K562 (cell line): ENCODE measurements around the gene HMX2. TPM values are rescaled to one million over a fixed set of nuclear protein-coding genes. Genes with fewer than 3 reads are reported as not detected.
A peak's percentile ranks its signal among the peaks of the same experiment; 100 is the strongest.

ENCODE experiments used
- ASH1L ChIP-seq: fragments of 450-650 bp; IDR thresholded peaks from 2 replicates; pipeline ENCODE4 v1.6.1; 2018; ENCODE audit warnings: borderline replicate concordance, mild to moderate bottlenecking, low read depth; ENCODE audit not compliant: partially characterized antibody
- ATF1 ChIP-seq, 2 experiments: fragments of 450-650 bp in 1 of 2; IDR thresholded peaks; 2 replicates each; pipeline ENCODE4 v1.6.1; 2016; ENCODE audit warnings: missing compliant biosample characterization in 1 of 2, missing genetic modification characterization in 1 of 2
- BHLHE40 ChIP-seq: IDR thresholded peaks from 2 replicates; pipeline ENCODE4 v1.6.1; 2011; ENCODE audit warnings: low read length, improper control_type of control experiment
- BRD4 ChIP-seq: fragments of 200-600 bp; sonication (generic); IDR thresholded peaks from 2 replicates; pipeline ENCODE4 v1.6.1; 2017; ENCODE audit warnings: inconsistent platforms
- CBX3 ChIP-seq, 2 experiments: IDR thresholded peaks; 1 replicate in 1 of 2; 2 replicates in 1 of 2; pipeline ENCODE4 v1.6.1; 2012; ENCODE audit warnings: inconsistent platforms in 2 of 2, low read length in 2 of 2, borderline replicate concordance in 1 of 2, control low read depth in 1 of 2
- CXXC5 ChIP-seq: fragments of 250-450 bp; sonication (Bioruptor Pico); IDR thresholded peaks from 2 replicates; pipeline ENCODE4 v1.8.0; 2022; ENCODE audit warnings: inconsistent platforms, mild to moderate bottlenecking, moderate library complexity
- ETV1 ChIP-seq: fragments of 450-650 bp; conservative IDR thresholded peaks from 2 replicates; pipeline ENCODE4 v1.6.1; 2016; ENCODE audit warnings: missing genetic modification characterization, control low read depth, low read depth, missing compliant biosample characterization
- FOSL1 ChIP-seq: fragments of 200-800 bp; sonication (Bioruptor generic); conservative IDR thresholded peaks from 2 replicates; pipeline ENCODE4 v1.6.1; 2016; ENCODE audit warnings: missing genetic modification characterization, missing compliant biosample characterization
- KLF1 ChIP-seq: fragments of 450-650 bp; IDR thresholded peaks from 2 replicates; pipeline ENCODE4 v1.6.1; 2016; ENCODE audit warnings: missing genetic modification characterization, missing compliant biosample characterization
- MCM2 ChIP-seq: fragments of 450-650 bp; IDR thresholded peaks from 2 replicates; pipeline ENCODE4 v1.6.1; 2017; ENCODE audit warnings: low read depth, mild to moderate bottlenecking
- MCM5 ChIP-seq: fragments of 450-650 bp; IDR thresholded peaks from 2 replicates; pipeline ENCODE4 v1.6.1; 2016; ENCODE audit warnings: low read depth
- MYNN ChIP-seq, 2 experiments: sonication (generic); formaldehyde crosslinking in 1 of 2; IDR thresholded peaks; 2 replicates each; pipeline versions ENCODE4 v1.5.0 to v1.6.1; 2016 to 2020; ENCODE audit warnings: antibody characterized with exemption in 1 of 2, missing genetic modification reagents in 1 of 2
- NELFE ChIP-seq: IDR thresholded peaks from 2 replicates; pipeline ENCODE4 v1.6.1; 2011; ENCODE audit warnings: mild to moderate bottlenecking; ENCODE audit not compliant: insufficient read depth, insufficient read length
- NFE2 ChIP-seq: IDR thresholded peaks from 2 replicates; pipeline ENCODE4 v1.6.1; 2014; ENCODE audit warnings: antibody characterized with exemption, low read depth
- SMAD2 ChIP-seq: fragments of 150-350 bp; IDR thresholded peaks from 2 replicates; pipeline ENCODE4 v1.6.1; 2014; ENCODE audit warnings: low read depth, mild to moderate bottlenecking, low read length
- SNIP1 ChIP-seq: fragments of 450-650 bp; IDR thresholded peaks from 2 replicates; pipeline ENCODE4 v1.7.1; 2017; ENCODE audit warnings: low read depth, mild to moderate bottlenecking
- SRSF9 ChIP-seq: fragments of 200-400 bp; formaldehyde crosslinking; IDR thresholded peaks from 2 replicates; pipeline ENCODE4 v1.6.1; 2017; ENCODE audit warnings: low read depth, low read length, borderline replicate concordance
- TAL1 ChIP-seq: fragments of 450-650 bp; IDR thresholded peaks from 2 replicates; pipeline ENCODE4 v1.6.1; 2016; ENCODE audit warnings: mild to moderate bottlenecking
- XRCC5 ChIP-seq: fragments of 200-400 bp; formaldehyde crosslinking; IDR thresholded peaks from 2 replicates; pipeline ENCODE4 v1.6.1; 2017; ENCODE audit warnings: low read depth, mild to moderate bottlenecking, low read length
- ZNF583 ChIP-seq: fragments of 250-450 bp; sonication (Bioruptor Pico); IDR thresholded peaks from 2 replicates; pipeline ENCODE4 v1.4.0; 2020
- ZNF589 ChIP-seq: fragments of 200-800 bp; sonication (Bioruptor generic); IDR thresholded peaks from 2 replicates; pipeline ENCODE4 v1.6.1; 2016; ENCODE audit warnings: low read depth, missing genetic modification characterization, missing compliant biosample characterization
- polyA plus RNA-seq, 8 experiments: library from polyadenylated mRNA; depleted of rRNA in 4 of 8; stranded (reverse) in 5 of 8; unstranded in 3 of 8; fragments of >200 nt; fragmentation: Nextera tagmentation in 2 of 8; fragmentation: Illumina TruSeq in 1 of 8; extraction: Ambion mirVana in 2 of 8; extraction: Trizol in 1 of 8; gene quantifications; 2 replicates each; pipeline versions ENCODE4 v1.2.1 to v1.2.3, GENCODE V29; 2011 to 2014; ENCODE audit warnings: inconsistent platforms in 1 of 8, missing spikeins in 1 of 8
- total RNA-seq, 7 experiments: library from RNA; depleted of rRNA in 6 of 7; stranded (reverse); fragments of >200 nt in 6 of 7; fragmentation: Illumina TruSeq in 2 of 7; extraction: Trizol in 2 of 7; gene quantifications; 2 replicates each; pipeline versions ENCODE4 v1.2.1 to v1.2.3, GENCODE V29; 2011 to 2021; ENCODE audit warnings: low replicate concordance in 1 of 7
- TF ChIP-seq, protein P1 (sequence below), 2 experiments: IDR thresholded peaks; 2 replicates each; pipeline ENCODE4 v1.6.1; 2012; ENCODE audit warnings: improper control_type of control experiment in 2 of 2, low read depth in 2 of 2, low read length in 2 of 2, borderline replicate concordance in 1 of 2
- TF ChIP-seq, protein P2 (sequence below): fragments of 250-450 bp; sonication (Bioruptor Pico); IDR thresholded peaks from 2 replicates; pipeline ENCODE4 v1.8.0; 2021; ENCODE audit warnings: borderline replicate concordance, mild to moderate bottlenecking, moderate library complexity; ENCODE audit not compliant: poor library complexity, severe bottlenecking
- TF ChIP-seq, protein P3 (sequence below): IDR thresholded peaks from 3 replicates; pipeline ENCODE4 v1.6.1; 2011; ENCODE audit warnings: borderline replicate concordance, mild to moderate bottlenecking; ENCODE audit not compliant: insufficient read length, insufficient read depth

HMX2 gene
- total and polyA plus RNA-seq, 9 of the 15 experiments (the other 6 are each of a cell fraction or from before 2014, with no cell fraction given), result 0.07 to 0.58 (median 0.09) TPM; not detected in 2

DNA sequence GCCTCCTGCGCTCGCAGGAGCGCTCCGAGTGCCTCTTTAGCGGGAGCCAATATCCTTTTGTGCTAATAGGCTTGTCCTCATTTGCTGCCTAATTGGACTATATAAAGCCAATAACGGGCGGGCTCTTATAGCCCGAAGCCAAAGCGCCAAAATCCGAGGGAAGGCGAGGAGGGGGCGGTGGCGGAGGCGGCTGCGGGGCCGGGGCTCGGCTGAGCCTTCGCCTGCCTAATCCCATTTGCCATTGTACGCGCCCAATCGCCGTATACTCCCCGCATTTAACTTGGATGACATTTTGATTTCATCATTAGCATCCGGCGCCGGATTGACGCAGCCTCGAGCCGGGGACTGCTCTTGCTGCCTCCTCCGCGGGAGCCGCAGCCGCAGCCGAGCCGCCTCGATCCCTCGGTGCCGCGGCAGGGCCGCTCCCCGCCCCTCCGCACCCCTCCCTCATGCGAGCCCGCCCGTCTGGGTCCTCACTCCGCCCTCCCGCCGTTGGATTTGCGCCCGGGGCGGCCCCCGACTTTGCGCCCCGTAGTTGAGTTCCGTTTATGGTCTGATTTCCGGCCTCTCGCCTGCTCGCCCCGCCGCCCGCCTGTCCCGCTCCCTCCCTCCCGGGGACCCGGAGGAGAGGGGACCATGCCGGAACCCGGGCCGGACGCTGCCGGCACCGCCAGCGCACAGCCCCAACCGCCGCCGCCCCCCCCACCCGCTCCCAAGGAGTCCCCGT lies 12.4 kb upstream of the HMX2 start, which contains the start of gene HMX3 (continued):
- TF ChIP-seq, protein P1, sequence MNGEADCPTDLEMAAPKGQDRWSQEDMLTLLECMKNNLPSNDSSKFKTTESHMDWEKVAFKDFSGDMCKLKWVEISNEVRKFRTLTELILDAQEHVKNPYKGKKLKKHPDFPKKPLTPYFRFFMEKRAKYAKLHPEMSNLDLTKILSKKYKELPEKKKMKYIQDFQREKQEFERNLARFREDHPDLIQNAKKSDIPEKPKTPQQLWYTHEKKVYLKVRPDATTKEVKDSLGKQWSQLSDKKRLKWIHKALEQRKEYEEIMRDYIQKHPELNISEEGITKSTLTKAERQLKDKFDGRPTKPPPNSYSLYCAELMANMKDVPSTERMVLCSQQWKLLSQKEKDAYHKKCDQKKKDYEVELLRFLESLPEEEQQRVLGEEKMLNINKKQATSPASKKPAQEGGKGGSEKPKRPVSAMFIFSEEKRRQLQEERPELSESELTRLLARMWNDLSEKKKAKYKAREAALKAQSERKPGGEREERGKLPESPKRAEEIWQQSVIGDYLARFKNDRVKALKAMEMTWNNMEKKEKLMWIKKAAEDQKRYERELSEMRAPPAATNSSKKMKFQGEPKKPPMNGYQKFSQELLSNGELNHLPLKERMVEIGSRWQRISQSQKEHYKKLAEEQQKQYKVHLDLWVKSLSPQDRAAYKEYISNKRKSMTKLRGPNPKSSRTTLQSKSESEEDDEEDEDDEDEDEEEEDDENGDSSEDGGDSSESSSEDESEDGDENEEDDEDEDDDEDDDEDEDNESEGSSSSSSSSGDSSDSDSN (IDR thresholded peaks at IDR 0.05; ENCODE audit: borderline replicate concordance in 1 of 2, low read depth in 2 of 2, low read length in 2 of 2), result peak in 1 of 2 experiments; percentile 76; a peak in 1 of 4 replicates
- TF ChIP-seq ZNF583 (CRISPR knock-in tag), result no peak
- no peak for TF ChIP-seq ATF1 (CRISPR knock-in tag; IDR thresholded peaks at IDR 0.05)
- TF ChIP-seq ATF1 (tag; IDR thresholded peaks at IDR 0.05), result no peak; the same call in 1 of the 2 replicates
- 0 out of 2 replicates have a peak, but pooled peaks have one; percentile 53 for TF ChIP-seq BRD4
- peak; percentile 28 for TF ChIP-seq CXXC5 (CRISPR knock-in tag)
- TF ChIP-seq NELFE, result no peak
- TF ChIP-seq FOSL1 (tag), result no peak
- TF ChIP-seq MYNN (IDR thresholded peaks at IDR 0.05), result no peak
- TF ChIP-seq MYNN (CRISPR knock-in tag; IDR thresholded peaks at IDR 0.05), result no peak
- TF ChIP-seq NFE2, result no peak
- TF ChIP-seq TAL1, result no peak
- TF ChIP-seq SMAD2, result no peak
- TF ChIP-seq CBX3 (IDR thresholded peaks at IDR 0.05; ENCODE audit: borderline replicate concordance in 1 of 2, low read length in 2 of 2), result no peak
- no peak for TF ChIP-seq BHLHE40
- no peak for TF ChIP-seq ASH1L
- no peak for TF ChIP-seq SRSF9
- TF ChIP-seq SNIP1, result no peak
- TF ChIP-seq MCM2, result no peak
- TF ChIP-seq XRCC5, result no peak
- TF ChIP-seq KLF1 (tag), result no peak
- TF ChIP-seq, protein P2, sequence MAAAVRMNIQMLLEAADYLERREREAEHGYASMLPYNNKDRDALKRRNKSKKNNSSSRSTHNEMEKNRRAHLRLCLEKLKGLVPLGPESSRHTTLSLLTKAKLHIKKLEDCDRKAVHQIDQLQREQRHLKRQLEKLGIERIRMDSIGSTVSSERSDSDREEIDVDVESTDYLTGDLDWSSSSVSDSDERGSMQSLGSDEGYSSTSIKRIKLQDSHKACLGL (CRISPR knock-in tag), result no peak
- no peak for TF ChIP-seq MCM5
- peak; percentile 11; the same call in 1 of the 2 replicates for TF ChIP-seq ZNF589 (CRISPR knock-in tag)
- peak; percentile 34; the same call in 1 of the 2 replicates for TF ChIP-seq ETV1 (tag)
- TF ChIP-seq, protein P3, sequence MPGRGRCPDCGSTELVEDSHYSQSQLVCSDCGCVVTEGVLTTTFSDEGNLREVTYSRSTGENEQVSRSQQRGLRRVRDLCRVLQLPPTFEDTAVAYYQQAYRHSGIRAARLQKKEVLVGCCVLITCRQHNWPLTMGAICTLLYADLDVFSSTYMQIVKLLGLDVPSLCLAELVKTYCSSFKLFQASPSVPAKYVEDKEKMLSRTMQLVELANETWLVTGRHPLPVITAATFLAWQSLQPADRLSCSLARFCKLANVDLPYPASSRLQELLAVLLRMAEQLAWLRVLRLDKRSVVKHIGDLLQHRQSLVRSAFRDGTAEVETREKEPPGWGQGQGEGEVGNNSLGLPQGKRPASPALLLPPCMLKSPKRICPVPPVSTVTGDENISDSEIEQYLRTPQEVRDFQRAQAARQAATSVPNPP, result no peak
